Measurements from ENCODE around the gene CEACAM6. TPM values are rescaled to one million over a fixed set of nuclear protein-coding genes. Genes with fewer than 3 reads are reported as not detected.

CEACAM6 gene
- total and polyA plus RNA-seq, 2 donors (not counting 1 experiment from before 2014, with no cell fraction given): not detected

DNA sequence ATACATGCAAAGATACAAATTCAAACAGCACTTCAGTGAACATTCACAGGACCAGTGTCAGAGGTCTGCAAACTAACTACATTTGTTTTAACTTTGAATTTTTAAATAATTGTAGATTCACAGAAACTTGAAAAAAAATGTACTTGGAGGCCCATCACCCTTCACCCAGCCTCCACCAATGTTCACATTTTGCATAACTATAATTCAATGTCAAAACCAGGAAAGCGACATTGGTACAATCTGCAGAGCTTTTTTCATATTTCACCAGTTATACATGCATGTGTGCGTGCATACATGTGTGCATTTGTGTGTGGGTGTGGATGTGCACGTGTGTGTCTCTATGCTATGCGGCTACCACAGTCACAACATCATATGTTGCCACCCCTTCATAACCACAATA lies 60.0 kb downstream of the CEACAM6 start:
- H3K27ac Mint-ChIP-seq: no peak overlapping the region
- H3K9me3 Mint-ChIP-seq (ENCODE audit: insufficient read depth): no peaks in the 10 kb centered on the region
- no peaks in the 10 kb centered on the region for H4K20me1 ChIP-seq (ENCODE audit: control insufficient read depth, insufficient read depth, low read length, poor library complexity, severe bottlenecking)
- WGBS (ENCODE audit: insufficient coverage): no CpG with 5 or more reads among the region's 4 CpGs
- TF ChIP-seq, protein P1, sequence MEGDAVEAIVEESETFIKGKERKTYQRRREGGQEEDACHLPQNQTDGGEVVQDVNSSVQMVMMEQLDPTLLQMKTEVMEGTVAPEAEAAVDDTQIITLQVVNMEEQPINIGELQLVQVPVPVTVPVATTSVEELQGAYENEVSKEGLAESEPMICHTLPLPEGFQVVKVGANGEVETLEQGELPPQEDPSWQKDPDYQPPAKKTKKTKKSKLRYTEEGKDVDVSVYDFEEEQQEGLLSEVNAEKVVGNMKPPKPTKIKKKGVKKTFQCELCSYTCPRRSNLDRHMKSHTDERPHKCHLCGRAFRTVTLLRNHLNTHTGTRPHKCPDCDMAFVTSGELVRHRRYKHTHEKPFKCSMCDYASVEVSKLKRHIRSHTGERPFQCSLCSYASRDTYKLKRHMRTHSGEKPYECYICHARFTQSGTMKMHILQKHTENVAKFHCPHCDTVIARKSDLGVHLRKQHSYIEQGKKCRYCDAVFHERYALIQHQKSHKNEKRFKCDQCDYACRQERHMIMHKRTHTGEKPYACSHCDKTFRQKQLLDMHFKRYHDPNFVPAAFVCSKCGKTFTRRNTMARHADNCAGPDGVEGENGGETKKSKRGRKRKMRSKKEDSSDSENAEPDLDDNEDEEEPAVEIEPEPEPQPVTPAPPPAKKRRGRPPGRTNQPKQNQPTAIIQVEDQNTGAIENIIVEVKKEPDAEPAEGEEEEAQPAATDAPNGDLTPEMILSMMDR (IDR thresholded peaks at IDR 0.05): no peak
- H2AFZ ChIP-seq (ENCODE audit: insufficient read depth, low read depth, low read length, poor library complexity, severe bottlenecking): no peak overlapping the region
- no peaks in the 10 kb centered on the region for H3K36me3 ChIP-seq (replicated peaks in 1 of 2; ENCODE audit: control extremely low read depth in 1 of 2, control insufficient read depth in 1 of 2, extremely low read depth in 1 of 2, insufficient read depth in 2 of 2, low read length in 1 of 2)
- no peak overlapping the region for H3K27ac ChIP-seq (ENCODE audit: low read length in 2 of 2)
- DNase-seq (no peak), ATAC-seq (ENCODE audit: low read depth) (no peak)
- no peaks in the 10 kb centered on the region for H3K79me2 ChIP-seq (ENCODE audit: control insufficient read depth, insufficient read depth, low read length)
- no peaks in the 10 kb centered on the region for H3K9me3 ChIP-seq (ENCODE audit: control extremely low read depth in 1 of 3, control insufficient read depth in 2 of 3, insufficient read depth in 1 of 3, low read length in 2 of 3)
- ChIA-PET CTCF (interaction anchor here (1.5 kb wide), 1 partner anchor 62 kb away, joined by 3 read pairs; no protein-coding TSS in a partner anchor), POLR2A (no interaction called here)
- H3K4me1 Mint-ChIP-seq: peaks cover 16% of the 10 kb centered on the region
- no peaks in the 10 kb centered on the region for H3K27me3 Mint-ChIP-seq
- no peak overlapping the region for H3K4me3 ChIP-seq (ENCODE audit: control extremely low read depth in 1 of 5, extremely low read depth in 1 of 5, insufficient read depth in 1 of 5, low read depth in 2 of 5, low read length in 4 of 5)
- intact Hi-C loops (cut with micrococcal nuclease): no loop called here
- no peak overlapping the region for H3K4me3 Mint-ChIP-seq
- no peak overlapping the region for H3K9ac ChIP-seq (ENCODE audit: low read length)
- H3K4me1 ChIP-seq (ENCODE audit: control insufficient read depth in 2 of 2, insufficient read depth in 2 of 2, low read length in 2 of 2): peaks cover 10 to 16% of the 10 kb centered on the region in 2 donors
- no peaks in the 10 kb centered on the region for H3K27me3 ChIP-seq (replicated peaks in 1 of 4; ENCODE audit: control extremely low read depth in 1 of 4, control insufficient read depth in 3 of 4, insufficient read depth in 4 of 4, low read length in 3 of 4)
- H3K4me2 ChIP-seq (replicated peaks; ENCODE audit: low read depth, low read length, poor library complexity, severe bottlenecking): no peak overlapping the region

DNA sequence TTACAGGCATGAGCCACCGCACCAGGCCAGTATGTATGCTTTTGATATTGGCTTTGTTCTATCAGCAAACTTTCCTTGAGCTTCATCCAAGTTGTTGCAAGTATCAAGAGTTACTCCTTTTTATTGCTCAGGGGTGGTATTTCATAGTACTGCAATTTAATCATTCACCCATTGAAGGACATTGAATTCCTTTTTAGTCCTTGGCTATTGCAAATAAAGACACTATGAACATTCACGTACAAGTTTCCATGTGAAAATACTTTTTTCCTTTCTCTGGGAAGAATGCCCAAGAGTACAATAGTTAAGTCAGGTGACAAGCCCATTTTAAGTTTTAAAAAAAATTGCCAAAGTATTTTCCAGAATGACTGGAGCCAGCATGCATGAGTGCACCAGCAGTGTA lies 61.4 kb downstream of the CEACAM6 start:
- Mint-ChIP-seq H3K9me3 (ENCODE audit: insufficient read depth) (no peaks in the 10 kb centered on the region), H3K4me1 (peaks cover 8% of the 10 kb centered on the region), H3K4me3 (no peak overlapping the region), H3K27ac (no peak overlapping the region), H3K27me3 (peaks cover 5% of the 10 kb centered on the region)
- H3K27me3 ChIP-seq (replicated peaks in 1 of 4; ENCODE audit: control extremely low read depth in 1 of 4, control insufficient read depth in 3 of 4, insufficient read depth in 4 of 4, low read length in 3 of 4): peaks cover 0 to 3% (median 0%) of the 10 kb centered on the region in 4 experiments
- no peaks in the 10 kb centered on the region for H4K20me1 ChIP-seq (ENCODE audit: control insufficient read depth, insufficient read depth, low read length, poor library complexity, severe bottlenecking)
- H2AFZ ChIP-seq (ENCODE audit: insufficient read depth, low read depth, low read length, poor library complexity, severe bottlenecking): no peak overlapping the region
- no peaks in the 10 kb centered on the region for H3K79me2 ChIP-seq (ENCODE audit: control insufficient read depth, insufficient read depth, low read length)
- H3K9ac ChIP-seq (ENCODE audit: low read length): no peak overlapping the region
- no peak for ATAC-seq (ENCODE audit: low read depth)
- no peaks in the 10 kb centered on the region for H3K36me3 ChIP-seq (replicated peaks in 1 of 2; ENCODE audit: control extremely low read depth in 1 of 2, control insufficient read depth in 1 of 2, extremely low read depth in 1 of 2, insufficient read depth in 2 of 2, low read length in 1 of 2)
- no peak overlapping the region for H3K4me3 ChIP-seq (ENCODE audit: control extremely low read depth in 1 of 5, extremely low read depth in 1 of 5, insufficient read depth in 1 of 5, low read depth in 2 of 5, low read length in 4 of 5)
- H3K4me1 ChIP-seq (ENCODE audit: control insufficient read depth in 2 of 2, insufficient read depth in 2 of 2, low read length in 2 of 2): peaks cover 0 to 1% of the 10 kb centered on the region in 2 donors
- no peak overlapping the region for H3K4me2 ChIP-seq (replicated peaks; ENCODE audit: low read depth, low read length, poor library complexity, severe bottlenecking)
- no peak for DNase-seq
- CTCF ChIA-PET: interaction anchor here (0.6 to 1.4 kb wide), 4 partner anchors 21 to 31 kb away, joined by 3 to 7 read pairs (median 6); partner anchors contain the start of gene CEACAM3
- no peak overlapping the region for H3K27ac ChIP-seq (ENCODE audit: low read length in 2 of 2)
- WGBS (ENCODE audit: insufficient coverage): no CpG with 5 or more reads among the region's 2 CpGs
- TF ChIP-seq, protein P1 (IDR thresholded peaks at IDR 0.05): no peak
- no peak for TF ChIP-seq EZH2 (IDR thresholded peaks at IDR 0.05; ENCODE audit: borderline replicate concordance, insufficient read depth, low read depth, low read length, poor library complexity, severe bottlenecking)
- intact Hi-C loops (cut with micrococcal nuclease): no loop called here
- POLR2A ChIA-PET: no interaction called here
- no peaks in the 10 kb centered on the region for H3K9me3 ChIP-seq (ENCODE audit: control extremely low read depth in 1 of 3, control insufficient read depth in 2 of 3, insufficient read depth in 1 of 3, low read length in 2 of 3)
